ENCODE results near the gene MT1X.
A peak's percentile ranks its signal among the peaks of the same experiment; 100 is the strongest.
"Not testable (repeated sequence)": the region's sequence is repeated elsewhere in the genome, so short reads cannot be mapped to it uniquely, and the experiment has no call there.

Gene MT1X

DNA sequence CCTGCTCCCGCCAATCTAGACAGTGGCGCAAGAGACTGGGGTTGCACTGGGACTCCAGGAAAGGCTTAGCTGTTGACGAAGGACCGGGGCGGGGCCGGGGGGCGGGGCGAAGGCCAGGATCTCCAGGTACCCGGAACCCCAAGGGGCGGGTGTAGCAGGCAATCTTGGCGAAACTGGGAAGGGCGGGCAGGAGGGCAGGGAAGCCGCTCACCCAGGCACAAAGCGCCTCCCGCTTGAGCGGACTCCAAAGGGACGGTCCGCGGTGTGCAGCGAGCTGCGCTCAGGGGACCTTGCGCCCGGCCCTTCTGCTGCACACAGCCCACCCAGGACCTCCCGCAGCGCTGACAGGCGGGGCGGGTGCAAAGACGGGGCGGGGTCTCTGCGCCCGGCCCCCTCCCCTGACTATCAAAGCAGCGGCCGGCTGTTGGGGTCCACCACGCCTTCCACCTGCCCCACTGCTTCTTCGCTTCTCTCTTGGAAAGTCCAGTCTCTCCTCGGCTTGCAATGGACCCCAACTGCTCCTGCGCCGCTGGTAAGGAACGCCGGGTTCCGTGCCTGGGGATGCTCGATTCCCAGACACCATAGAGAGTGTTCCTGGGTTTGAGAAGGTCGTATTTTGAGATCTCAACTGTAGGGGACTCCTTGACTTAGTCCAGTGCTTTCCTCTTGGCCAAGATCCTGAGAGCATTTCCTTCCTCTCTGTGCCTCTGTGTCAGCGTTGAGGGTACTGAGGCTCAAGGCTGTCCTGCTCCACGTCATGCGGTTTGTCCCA, 24.5 kb upstream of the MT1X start, which contains the start of gene MT1F:
TSS of gene MT1F (plus strand) at position 405 of the 772 bp plus-strand sequence. CDS start at position 505, 100 bp downstream.
- peak; percentile 56 to 60 for DNase-seq

DNA sequence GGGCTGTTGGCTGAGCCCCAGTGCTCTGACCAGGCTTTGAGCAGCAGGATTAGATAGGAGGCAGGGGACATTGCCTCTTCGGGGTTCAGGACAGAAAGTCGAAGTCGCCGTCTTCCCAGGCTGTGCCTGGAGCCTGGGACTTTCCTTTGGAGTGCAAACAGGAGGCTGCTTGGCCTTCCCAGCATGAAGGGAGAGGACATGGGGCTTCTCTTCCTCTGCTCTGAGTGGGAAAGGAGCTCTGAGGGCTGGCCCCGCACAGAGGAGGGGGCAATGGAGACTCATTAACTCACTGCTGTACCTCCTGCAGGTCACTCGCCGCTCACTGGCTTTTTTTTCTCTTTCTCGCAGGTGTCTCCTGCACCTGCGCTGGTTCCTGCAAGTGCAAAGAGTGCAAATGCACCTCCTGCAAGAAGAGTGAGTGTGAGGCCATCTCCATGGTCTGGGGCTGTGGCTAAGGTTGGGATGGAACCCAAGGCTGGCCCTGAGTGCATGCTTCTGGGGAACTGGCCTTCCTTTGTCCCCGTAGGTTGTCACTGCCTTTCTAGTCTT, 23.9 kb upstream of the MT1X start:
- DNase-seq, result no peak

DNA sequence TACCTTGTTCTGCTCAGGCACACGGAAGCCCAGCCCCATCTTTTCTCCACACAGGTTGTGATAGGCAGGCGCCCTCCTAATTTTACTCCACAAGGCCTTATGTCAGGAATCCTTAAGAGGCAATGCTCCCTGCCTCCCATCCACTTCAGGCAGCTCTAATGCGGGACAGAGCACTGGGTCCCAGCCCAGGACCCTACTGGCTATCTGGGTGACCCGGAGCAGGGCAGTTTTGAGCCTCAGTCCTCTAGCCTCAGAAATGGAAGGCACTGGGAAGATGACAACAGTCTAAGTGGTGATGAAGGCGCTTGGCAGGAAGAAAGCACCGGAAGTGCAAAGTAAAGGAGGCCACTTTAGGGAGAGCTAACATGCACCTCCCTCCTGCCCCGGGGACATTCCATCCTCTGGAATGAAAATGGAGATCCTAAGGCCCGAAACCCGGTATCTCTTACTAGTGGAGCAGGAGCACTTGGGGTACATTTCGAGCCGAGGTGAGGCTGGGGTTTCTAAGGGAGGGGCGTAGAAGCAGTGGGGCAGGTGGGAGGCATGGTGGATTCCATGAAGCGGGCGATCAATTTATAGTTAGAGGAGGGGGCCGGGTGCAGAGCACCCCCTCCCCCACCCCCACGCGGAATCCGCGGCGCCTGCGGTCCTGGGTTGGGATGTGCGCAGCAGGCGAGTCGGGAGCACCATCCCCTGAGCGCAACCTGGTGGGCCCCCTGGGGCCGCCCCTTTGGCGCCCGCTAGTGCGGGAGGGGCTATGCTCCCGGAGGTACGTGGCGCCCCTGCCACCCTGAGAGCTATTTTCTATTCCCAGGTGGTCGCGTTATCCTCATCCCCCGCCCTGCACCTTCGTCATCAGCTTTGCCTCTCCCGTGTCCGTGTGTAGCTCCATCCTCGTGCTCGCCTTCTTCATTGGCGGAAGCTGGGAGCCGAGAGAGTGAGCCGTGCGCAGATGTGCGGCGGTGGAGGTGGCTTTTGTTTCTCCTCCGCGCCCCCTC, 19.6 kb upstream of the MT1X start:
- no peak for DNase-seq

DNA sequence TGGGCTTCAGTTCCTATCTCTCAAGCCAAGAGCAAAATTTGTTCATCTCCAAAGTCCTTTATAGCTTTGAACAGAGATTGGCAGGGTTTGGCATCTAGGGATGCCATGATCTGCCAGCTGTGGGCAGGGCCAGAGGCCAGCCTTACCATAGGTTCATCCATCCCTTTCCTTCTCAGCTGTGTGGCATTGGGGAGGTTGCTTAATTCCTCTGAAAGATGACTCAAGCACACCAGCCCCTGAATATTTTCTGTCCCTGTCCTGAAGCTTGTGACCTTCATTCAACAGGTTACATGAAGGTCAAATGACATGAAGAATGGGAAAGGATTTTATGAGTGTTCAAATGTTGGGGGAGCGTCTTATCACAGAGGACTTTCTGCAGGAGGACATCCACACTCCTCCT, 17.8 kb upstream of the MT1X start:
- no peak for DNase-seq

DNA sequence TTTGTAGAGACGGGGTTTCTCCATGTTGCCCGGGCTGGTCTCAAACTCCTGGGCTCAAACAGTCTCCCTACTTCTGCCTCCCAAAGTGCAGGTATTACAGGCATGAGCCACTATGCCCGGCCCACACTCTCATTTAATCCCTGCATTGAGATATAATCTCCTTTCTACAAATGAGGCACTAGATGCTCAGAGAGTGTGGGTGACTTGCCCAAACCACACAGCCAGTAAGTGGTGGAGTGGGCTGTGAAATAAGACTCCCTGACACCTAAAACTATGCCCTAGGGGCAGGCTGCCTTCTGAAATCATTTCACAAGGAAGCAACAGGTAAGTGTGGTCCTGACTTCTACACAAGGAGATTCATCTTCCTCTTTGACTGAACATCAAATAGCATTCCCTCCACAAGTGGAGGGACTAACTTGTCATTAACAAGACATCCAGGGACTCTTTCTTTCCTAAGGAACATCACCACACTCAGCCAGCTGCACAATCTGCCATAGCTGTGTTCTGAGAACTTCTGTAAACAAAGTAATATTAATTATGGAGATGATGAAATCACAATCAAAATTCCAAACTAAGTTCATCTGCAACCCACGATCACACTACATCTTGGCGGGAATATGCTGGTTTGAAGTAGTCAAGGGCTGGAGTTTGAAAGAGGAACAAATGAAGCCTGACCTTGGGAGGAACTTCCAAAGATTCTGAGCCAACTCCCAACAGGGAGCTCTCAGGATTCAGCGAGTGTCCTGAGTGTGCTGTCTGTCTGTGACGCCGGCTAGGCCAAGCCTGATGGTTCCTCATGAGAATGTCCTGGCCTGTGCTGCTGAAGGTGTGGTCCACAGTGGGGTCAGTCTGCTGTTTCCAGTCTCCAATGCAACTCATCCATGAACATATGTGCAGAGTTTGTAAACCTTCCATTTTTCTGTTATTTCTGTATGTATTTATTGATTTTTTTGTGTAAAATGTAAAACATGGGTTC, 16.7 kb upstream of the MT1X start:
- not testable (repeated sequence) for DNase-seq

DNA sequence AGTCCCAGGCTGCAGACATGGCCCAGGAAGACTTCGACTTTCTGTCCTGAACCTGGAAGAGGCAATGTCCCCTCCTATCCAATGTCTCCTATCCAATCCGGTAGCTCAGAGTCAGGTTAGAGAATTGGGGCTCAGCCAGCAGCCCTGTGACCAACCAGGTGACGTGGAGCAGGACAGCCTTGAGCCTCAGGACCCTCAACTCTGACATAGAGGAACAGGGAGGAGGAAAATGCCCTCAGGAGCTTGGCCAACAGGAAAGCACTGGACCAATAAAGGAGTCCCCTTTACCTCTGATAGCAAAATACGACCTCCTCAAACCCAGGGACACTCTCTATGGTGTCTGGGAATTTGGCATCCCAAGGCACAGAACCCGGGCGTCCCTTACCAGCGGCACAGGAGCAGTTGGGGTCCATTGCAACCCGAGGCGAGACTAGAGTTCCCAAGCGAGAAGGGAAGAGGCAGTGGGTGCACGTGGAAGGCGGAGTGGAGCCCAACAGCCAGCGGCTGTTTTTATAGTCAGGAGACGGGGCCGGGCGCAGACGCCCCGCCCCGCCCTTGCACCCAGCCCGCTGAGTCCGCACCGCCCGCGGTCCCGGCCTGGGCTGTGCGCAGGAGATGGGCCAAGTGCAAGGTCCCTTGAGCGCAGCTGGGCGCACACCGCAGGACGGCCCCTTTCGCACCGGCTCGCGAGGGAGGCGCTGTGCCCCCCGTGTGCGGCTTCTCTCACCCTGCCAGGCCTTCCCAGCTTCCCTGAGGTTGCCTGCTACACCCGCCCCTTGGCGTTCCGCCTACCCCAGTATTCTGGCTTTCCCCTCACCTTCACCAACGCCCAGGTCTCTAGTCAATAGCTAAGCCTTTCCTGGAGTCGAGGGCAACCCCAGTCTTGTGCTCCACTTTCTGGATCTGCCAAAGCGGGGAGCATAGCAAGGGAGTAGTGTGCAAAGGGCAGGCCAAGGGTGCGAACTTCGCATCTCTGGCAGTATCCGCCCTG, 14.4 kb upstream of the MT1X start, which contains the start of gene MT1G:
TSS of gene MT1G (minus strand) at position 485 of the 991 bp plus-strand sequence. CDS start at position 413, 72 bp downstream.
- DNase-seq, result peak in 1 of 2 donors; percentile 30

DNA sequence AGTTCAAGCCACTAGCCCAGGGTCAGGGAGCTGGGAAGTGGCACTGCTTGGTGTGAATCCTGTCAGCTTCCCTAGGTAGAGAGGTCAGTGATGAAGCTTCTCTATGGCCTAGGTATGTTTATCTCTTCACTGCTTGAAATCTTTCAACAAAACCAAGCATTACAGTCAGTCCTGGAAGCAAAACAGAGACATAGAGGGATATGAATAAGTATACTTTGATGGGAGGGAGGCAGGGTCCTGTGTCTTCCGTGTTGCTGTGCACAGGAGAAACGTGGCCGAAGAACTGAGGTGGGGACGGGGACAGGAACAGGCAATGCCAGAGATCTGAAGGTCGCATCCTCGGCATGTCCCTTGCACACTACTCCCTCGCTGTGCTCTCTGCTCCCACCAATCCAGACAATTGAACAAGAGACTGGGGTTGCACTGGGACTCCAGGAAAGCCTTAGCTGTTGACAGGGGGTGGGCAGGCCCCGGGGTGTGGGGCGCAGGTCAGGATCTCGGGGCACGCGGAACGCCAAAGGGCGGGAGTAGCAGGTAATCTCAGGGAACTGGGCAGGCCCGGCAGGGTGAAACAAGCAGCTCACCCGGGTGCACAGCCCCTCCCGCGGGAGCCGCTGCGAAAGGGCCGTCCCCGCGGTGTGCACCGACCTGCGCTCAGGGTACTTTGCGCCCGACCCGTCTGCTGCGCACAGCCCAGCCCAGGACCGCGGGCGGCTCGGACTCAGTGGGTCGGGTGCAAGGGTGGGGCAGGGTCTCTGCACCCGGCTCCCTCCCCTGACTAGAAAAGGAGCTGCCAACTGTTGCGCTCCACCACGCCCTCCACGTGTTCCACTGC, 13.0 kb upstream of the MT1X start, which contains the start of gene MT1H:
TSS of gene MT1H (plus strand) at position 810 of the 835 bp plus-strand sequence. CDS start 71 bp downstream, outside the sequence.
- DNase-seq, result no peak

DNA sequence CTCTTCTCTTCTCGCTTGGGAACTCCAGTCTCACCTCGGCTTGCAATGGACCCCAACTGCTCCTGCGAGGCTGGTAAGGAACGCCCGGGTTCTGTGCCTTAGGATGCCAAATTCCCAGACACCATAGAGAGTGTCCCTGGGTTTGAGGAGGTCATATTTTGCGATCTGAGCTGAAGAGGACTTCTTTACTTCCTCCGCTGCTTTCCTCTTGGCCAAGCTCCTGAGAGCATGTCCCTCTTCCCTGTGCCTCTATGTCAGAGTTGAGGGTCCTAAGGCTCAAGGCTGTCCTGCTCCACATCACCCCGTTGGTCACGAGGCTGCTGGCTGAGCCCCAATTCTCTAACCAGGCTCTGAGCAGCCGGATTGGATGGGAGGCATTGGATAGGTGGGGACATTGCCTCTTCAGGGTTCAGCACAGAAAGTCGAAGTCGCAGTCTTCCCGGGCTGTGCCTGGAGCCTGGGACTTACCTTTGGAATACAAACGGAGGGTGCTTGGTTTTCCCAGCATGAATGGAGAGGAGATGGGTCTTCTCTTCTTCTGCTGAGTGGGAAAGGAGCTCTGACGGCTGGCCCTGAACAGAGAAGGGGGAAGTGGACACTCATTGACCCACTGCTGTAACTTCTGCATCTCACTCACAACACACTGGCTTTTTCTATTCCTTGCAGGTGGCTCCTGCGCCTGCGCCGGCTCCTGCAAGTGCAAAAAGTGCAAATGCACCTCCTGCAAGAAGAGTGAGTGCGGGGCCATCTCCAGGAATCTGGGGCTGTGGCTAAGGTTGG, 12.2 kb upstream of the MT1X start:
- DNase-seq, result no peak

DNA sequence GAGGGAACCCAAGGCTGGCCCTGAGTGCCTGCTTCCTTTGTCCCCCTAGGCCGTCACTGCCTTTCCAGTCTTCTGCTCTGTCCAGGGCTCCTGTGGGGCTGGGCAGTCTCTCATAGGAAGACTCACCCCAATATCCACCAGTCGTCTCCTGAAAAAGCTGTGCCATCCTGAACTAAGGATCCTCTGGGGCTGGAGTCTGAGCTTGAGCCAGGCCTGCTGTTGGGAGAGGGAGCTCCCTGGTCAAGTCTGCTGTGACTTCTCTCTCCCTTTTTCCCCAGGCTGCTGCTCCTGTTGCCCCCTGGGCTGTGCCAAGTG, 11.7 kb upstream of the MT1X start:
- DNase-seq, result no peak

DNA sequence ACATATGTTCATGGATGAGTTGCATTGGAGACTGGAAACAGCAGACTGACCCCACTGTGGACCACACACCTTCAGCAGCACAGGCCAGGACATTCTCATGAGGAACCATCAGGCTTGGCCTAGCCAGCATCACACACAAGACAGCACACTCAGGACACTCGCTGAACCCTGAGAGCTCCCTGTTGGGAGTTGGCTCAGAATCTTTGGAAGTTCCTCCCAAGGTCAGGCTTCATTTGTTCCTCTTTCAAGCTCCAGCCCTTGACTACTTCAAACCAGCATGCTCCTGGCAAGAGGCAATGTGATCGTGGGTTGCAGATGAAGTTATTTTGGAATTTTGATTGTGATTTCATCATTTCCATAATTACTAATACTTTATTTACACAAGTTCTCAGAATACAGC, 10.6 kb upstream of the MT1X start:
- not testable (repeated sequence) for DNase-seq

DNA sequence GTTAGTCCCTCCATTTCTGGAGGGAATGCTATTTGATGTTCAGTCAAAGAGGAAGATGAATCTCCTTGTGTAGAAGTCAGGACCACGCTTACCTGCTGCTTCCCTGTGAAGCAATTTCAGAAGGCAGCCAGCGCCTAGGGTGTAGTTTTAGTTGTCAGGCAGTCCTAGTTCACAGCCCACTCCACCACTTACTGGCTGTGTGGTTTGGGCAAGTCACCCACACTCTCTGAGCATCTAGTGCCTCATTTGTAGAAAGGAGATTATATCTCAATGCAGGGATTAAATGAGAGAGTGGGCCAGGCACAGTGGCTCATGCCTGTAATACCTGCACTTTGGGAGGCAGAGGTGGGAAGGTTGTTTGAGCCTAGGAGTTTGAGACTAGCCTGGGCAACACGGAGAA, 10.1 kb upstream of the MT1X start:
- not testable (repeated sequence) for DNase-seq

DNA sequence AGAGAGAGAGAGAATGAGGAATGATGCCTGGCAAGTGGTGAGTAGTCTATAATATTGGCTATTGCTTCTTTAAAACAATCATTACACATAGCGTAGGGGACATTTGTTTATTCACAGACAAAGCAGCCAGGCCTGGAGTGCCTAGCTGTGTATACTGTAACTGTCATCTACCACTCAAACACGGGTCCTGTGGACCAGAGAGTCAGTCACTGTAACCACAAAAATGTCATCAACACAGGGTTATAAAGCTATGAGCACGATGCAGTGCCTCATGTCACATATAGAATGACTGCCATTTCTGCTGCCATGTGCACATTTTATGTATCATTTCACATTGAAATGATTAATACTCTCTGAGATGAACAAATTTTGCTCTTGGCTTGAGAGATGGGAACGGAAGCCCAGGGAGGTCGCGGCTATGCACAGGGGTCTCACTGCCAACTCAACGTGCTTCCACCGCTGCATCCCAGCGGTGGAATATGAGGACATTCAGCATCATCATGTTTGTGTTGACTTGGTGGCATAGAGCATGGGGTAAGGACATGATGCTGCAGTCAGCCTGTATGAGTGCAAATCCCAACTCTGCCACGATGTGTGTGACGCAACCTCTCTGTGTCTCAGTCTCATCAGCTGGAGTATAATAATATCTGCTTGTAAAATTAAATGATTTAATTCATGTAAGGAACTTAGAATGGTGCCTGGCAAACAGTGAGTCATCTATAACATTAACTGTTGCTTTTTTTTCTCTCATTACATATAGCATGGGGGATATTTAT, 9.3 kb upstream of the MT1X start:
- no peak for DNase-seq

DNA sequence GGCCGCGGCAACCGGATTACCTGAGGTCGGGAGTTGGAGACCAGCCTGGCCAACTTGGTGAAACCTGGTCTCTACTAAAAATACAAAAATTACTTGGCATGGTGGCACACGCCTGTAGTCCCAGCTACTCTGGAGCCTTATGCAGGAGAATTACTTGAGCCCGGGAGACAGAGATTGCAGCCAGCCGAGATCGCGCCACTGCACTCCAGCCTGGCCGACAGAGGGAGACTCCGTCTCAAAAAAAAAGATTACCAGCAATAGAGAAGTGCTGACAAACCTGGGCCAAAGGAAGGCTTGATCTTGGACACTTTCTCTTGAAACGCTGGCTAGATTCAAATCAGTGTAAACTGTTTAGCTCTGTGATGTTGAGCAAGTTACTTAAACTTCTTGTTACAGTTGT, 8.3 kb upstream of the MT1X start:
- DNase-seq, result no peak

DNA sequence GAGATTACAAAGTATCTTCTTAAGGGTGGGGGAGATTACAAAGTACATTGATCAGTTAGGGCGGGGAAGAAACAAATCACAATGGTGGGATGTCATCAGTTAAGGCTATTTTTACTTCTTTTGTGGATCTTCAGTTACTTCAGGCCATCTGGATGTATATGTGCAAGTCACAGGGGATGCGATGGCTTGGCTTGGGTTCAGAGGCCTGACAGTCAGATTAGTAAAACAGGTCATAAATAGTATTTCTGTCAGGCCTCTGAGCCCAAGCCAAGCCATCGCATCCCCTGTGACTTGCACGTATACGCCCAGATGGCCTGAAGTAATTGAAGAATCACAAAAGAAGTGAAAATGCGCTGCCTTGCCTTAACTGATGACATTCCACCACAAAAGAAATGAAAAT, 7.7 kb upstream of the MT1X start:
- DNase-seq, result not testable (repeated sequence)

DNA sequence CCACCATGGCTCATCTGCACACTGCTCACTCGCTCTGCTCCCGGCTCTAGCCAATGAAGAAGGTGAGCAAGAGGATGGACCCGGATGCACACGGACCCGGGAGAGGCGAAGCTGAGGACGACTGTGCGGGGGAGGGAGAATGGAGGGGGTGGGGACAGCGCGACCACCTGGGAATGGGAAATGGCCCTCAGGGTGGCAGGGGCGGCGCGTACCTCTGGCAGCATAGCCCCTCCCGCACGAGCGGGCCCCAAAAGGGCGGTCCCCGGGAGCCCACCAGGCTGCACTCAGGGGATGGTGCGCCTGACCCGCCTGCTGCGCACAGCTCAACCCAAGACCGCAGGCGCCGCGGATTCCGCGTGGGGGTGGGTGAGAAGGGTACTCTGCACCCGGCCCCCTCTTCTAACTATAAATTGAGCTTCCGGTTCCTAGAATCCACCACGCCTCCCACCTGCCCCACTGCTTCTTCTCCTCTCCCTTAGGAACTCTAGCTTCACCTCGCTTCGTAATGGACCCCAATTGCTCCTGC, 6.5 kb upstream of the MT1X start:
- peak in 1 of 2 donors; percentile 49 for DNase-seq

DNA sequence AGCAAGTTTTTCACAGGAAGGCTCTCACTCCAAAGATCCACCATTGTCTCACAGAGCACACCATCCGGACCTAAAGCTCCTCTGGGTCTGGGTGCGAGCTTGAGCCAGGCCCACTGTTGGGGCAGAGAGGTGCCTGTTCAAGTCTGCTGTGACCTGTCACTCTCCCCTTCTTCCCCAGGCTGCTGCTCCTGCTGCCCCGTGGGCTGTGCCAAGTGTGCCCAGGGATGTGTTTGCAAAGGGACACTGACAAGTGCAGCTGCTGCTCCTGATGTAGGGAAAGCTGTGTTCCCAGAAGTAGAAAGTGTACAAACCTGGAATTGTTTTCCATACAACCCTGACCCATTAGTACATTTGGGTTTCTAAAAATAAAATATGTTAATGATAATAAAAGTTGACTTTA, 4.8 kb upstream of the MT1X start:
- no peak for DNase-seq

DNA sequence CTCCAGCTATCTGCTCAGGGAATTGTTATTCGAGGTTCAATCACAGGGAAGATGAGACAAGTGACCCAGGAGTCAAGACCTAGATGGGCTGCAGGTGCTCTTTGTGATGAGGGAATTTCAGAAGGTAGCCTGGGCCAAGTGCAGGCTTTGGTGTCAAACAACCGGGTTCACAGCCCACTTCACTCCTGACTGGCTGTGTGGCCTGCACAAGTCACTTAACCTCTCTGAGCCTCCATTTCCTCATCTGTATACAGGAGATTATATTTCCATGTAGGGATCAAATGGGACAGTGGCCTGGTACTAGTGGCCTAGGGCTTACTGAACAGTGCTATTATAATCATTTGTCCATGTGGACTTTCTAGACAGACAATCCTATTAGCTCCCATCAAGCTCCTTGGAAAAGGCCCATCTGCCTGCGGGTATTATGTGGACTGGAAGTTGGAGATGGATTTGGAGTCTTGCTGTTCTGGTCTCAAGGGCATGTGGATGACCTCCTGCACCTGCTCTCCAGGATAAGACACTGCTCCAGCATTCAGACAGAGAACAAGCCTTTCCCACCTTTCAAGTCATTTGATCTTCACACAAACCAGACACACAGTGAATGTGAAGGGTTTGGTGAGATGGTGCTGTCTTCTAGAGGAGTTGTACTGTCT, 3.1 kb upstream of the MT1X start:
- no peak for DNase-seq

Data from stimulated activated CD4-positive, alpha-beta T cell treated with anti-CD3 and anti-CD28 coated beads, Interleukin-2, amount 100 ng/mL, for 48 hours (primary cell).